Esophagus squamous epithelium (tissue), 5 donors: ENCODE data around the gene SUPT3H. TPM values are rescaled to one million over a fixed set of nuclear protein-coding genes. Genes with fewer than 3 reads are reported as not detected.

Experiments used
- DNase-seq: peaks from one replicate; lab custom pipeline; 2025; lab: John Stamatoyannopoulos, UW
- H3K27ac ChIP-seq, 4 donors: fragments of 200-600 bp; sonication (generic); one replicate each; pipeline ENCODE4 v1.5.1; 2016 to 2019; ENCODE audit warnings: mild to moderate bottlenecking in 1 of 4
- H3K27me3 ChIP-seq, 4 donors: fragments of 200-600 bp; sonication (generic); 1 replicate in 3 of 4; 2 replicates in 1 of 4; pipeline versions ENCODE4 v1.5.1 to v1.6.0; 2017 to 2021; ENCODE audit warnings: antibody characterized with exemption in 1 of 4
- H3K36me3 ChIP-seq, 3 donors: fragments of 200-600 bp; sonication (generic); one replicate each; pipeline ENCODE4 v1.5.1; 2016 to 2019
- H3K4me1 ChIP-seq, 3 donors: fragments of 200-600 bp; sonication (generic); one replicate each; pipeline ENCODE4 v1.5.1; 2017 to 2019
- H3K4me3 ChIP-seq, 4 donors: fragments of 200-600 bp; sonication (generic); 1 replicate in 3 of 4; 2 replicates in 1 of 4; pipeline ENCODE4 v1.5.1; 2016 to 2019; ENCODE audit warnings: mild to moderate bottlenecking in 2 of 4, moderate library complexity in 1 of 4
- H3K9me3 ChIP-seq, 3 donors: fragments of 200-600 bp; sonication (generic); one replicate each; pipeline ENCODE4 v1.5.1; 2016 to 2019
- CTCF ChIP-seq, 6 experiments: fragments of 450-650 bp in 4 of 6; fragments of 200-600 bp in 2 of 6; sonication (generic) in 2 of 6; IDR thresholded peaks; one replicate each; pipeline ENCODE4 v1.5.1; 2016 to 2019; ENCODE audit warnings: antibody characterized with exemption in 6 of 6, mild to moderate bottlenecking in 4 of 6, moderate library complexity in 4 of 6
- POLR2A ChIP-seq, 4 donors: fragments of 450-650 bp; IDR thresholded peaks; one replicate each; pipeline ENCODE4 v1.6.1; 2017; ENCODE audit warnings: antibody characterized with exemption in 4 of 4, mild to moderate bottlenecking in 4 of 4, moderate library complexity in 3 of 4
- WGBS, 2 donors: methylation state at CpG; one replicate each; pipeline ENCODE4 v1.1.5; 2018; 5-methylcytosine and 5-hydroxymethylcytosine counted together
- intact Hi-C: fragments of 100-400 bp; cut with DNase I; formaldehyde crosslinking; loops from one replicate; pipeline ENCODE4 v1.15.0; 2022
- total RNA-seq, 4 donors: library from RNA; depleted of rRNA; stranded (reverse); fragments of >200 nt; gene quantifications; one replicate each; pipeline ENCODE4 v1.1.0, GENCODE V29; 2016
- donor health status: DM: yes; HTN: yes; CAD: no.

Gene SUPT3H
- total RNA-seq, 4 donors from 2014 or later, result 3.6 to 10.9 (median 5.3) TPM

DNA sequence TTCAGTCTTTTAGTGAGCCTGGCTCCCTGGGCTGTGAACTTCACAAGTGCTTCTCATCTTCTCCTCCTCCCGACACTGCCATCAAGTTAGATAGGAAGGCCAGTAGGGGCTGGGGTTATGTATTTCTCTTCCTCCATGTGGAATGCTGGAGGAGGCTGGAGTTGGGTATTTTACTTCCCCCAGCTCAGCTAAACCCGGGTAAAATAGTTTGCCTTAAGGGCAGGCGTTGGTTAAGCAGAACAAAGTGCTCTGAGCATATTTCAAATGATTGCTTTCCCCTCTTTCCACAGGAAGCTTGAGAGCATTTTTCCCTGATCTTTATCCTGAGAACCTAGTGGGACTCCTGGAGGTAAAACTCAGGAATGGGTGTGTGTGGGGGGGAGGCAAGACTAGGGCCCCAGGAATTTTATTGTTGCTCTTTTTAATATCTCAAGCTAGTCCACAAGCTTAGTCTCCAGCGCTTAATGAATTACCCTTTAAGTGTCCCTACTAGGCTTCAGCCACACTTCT is 16.9 kb upstream of the SUPT3H start:
- Histone ChIP-seq H3K27me3 (peaks cover 0 to 3% (median 0%) of the 10 kb centered on the region in 4 donors), H3K4me1 (no peaks in the 10 kb centered on the region), H3K27ac (no peak overlapping the region), H3K9me3 (no peaks in the 10 kb centered on the region), H3K4me3 (no peak overlapping the region), H3K36me3 (no peaks in the 10 kb centered on the region)
- intact Hi-C loops, result no loop called here
- no peak for DNase-seq
- WGBS, 2 donors, result 76% methylated on average over 4 of the region's 4 CpGs
- TF ChIP-seq POLR2A (IDR thresholded peaks at IDR 0.05), result no peak
- no peak for TF ChIP-seq CTCF (IDR thresholded peaks at IDR 0.05)

- DNase-seq, result no peak
Observed at GRCh38 chr6:45388328-45388727, 10.6 kb upstream of the SUPT3H start.

DNA sequence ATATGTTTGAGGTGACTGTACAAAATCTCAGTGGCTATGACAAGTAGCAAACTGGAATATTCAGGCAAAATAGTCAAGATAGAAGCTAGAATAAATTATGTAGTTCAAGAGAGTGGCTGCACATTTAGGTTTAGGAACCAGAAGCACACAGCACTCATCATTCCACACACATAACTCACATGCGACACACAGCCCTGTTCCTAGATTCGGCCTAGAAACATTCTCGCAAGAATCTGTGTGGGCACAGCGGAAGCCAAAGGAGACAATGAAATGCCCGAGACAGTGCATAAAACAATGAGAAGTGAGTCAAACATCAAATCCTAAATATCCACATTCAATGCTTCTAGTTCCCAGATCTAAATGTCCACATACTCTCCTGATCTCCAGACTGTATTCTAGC is 9.5 kb upstream of the SUPT3H start:
- 87 to 90% methylated on average over 5 of the region's 5 CpGs for WGBS, 2 donors
- intact Hi-C loops, result no loop called here
- H3K27ac ChIP-seq, result no peak overlapping the region
- no peak for DNase-seq
- no peaks in the 10 kb centered on the region for H3K36me3 ChIP-seq
- TF ChIP-seq CTCF (IDR thresholded peaks at IDR 0.05) (no peak), POLR2A (IDR thresholded peaks at IDR 0.05) (no peak)
- peaks cover 0 to 5% (median 5%) of the 10 kb centered on the region in 3 donors for H3K4me1 ChIP-seq
- no peak overlapping the region for H3K4me3 ChIP-seq
- H3K27me3 ChIP-seq, result peaks cover 0 to 19% (median 0%) of the 10 kb centered on the region in 4 donors
- H3K9me3 ChIP-seq, result no peaks in the 10 kb centered on the region

More at GRCh38 chr6:45388328-45388727, 10.6 kb upstream of the SUPT3H start:
- peaks cover 0 to 19% (median 0%) of the 10 kb centered on the region in 4 donors for H3K27me3 ChIP-seq
- no peaks in the 10 kb centered on the region for H3K9me3 ChIP-seq
- H3K27ac ChIP-seq, result no peak overlapping the region
- H3K36me3 ChIP-seq, result no peaks in the 10 kb centered on the region
- no peak overlapping the region for H3K4me3 ChIP-seq
- H3K4me1 ChIP-seq, result peaks cover 0 to 5% (median 5%) of the 10 kb centered on the region in 3 donors
- 56 to 59% methylated on average over 3 of the region's 3 CpGs for WGBS, 2 donors
- no peak for TF ChIP-seq CTCF (IDR thresholded peaks at IDR 0.05)
- intact Hi-C loops, result no loop called here

DNA sequence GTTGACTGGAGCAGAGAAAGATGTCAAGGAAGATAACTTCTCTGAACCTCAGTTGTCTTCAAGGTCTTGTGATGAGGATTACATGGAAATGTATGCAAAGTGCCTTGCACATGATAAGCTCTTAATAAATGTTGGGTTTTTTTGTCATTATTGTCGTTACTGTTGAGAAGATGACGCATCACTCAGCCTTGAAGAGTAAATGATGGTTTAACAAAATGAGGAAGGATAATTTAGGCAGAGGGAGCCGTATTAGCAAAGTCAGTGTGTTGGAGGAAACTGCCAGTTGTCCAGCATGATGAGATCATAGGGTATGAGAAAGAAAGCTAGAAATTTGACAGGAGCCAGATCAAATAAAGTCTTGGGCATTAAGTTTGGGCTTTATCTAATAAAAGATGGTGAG is 8.8 kb upstream of the SUPT3H start:
- no peaks in the 10 kb centered on the region for H3K9me3 ChIP-seq
- H3K27ac ChIP-seq, result no peak overlapping the region
- TF ChIP-seq POLR2A (IDR thresholded peaks at IDR 0.05) (no peak), CTCF (IDR thresholded peaks at IDR 0.05) (no peak)
- peaks cover 0 to 19% (median 0%) of the 10 kb centered on the region in 4 donors for H3K27me3 ChIP-seq
- WGBS, 2 donors, result 74 to 76% methylated on average over 3 of the region's 3 CpGs
- H3K4me3 ChIP-seq, result no peak overlapping the region
- intact Hi-C loops, result no loop called here
- peaks cover 0 to 5% (median 5%) of the 10 kb centered on the region in 3 donors for H3K4me1 ChIP-seq
- H3K36me3 ChIP-seq, result no peaks in the 10 kb centered on the region
- DNase-seq, result no peak

- no peak overlapping the region for H3K27ac ChIP-seq
- no peak overlapping the region for H3K4me3 ChIP-seq
- no peaks in the 10 kb centered on the region for H3K9me3 ChIP-seq
- no peak for DNase-seq
- TF ChIP-seq POLR2A (IDR thresholded peaks at IDR 0.05) (no peak), CTCF (IDR thresholded peaks at IDR 0.05) (no peak)
- intact Hi-C loops, result no loop called here
- peaks cover 0 to 11% (median 0%) of the 10 kb centered on the region in 4 donors for H3K27me3 ChIP-seq
- H3K36me3 ChIP-seq, result no peaks in the 10 kb centered on the region
- 84 to 87% methylated on average over 2 of the region's 2 CpGs for WGBS, 2 donors
- peaks cover 0 to 14% (median 11%) of the 10 kb centered on the region in 3 donors for H3K4me1 ChIP-seq
Observed at GRCh38 chr6:45382391-45382790, 4.7 kb upstream of the SUPT3H start.
